ENCODE results near the gene FADS6. TPM values are rescaled to one million over a fixed set of nuclear protein-coding genes. Genes with fewer than 3 reads are reported as not detected.

FADS6 gene
- total and polyA plus RNA-seq, 2 donors (not counting 3 experiments of a cell fraction or from before 2014, with no cell fraction given): not detected

DNA sequence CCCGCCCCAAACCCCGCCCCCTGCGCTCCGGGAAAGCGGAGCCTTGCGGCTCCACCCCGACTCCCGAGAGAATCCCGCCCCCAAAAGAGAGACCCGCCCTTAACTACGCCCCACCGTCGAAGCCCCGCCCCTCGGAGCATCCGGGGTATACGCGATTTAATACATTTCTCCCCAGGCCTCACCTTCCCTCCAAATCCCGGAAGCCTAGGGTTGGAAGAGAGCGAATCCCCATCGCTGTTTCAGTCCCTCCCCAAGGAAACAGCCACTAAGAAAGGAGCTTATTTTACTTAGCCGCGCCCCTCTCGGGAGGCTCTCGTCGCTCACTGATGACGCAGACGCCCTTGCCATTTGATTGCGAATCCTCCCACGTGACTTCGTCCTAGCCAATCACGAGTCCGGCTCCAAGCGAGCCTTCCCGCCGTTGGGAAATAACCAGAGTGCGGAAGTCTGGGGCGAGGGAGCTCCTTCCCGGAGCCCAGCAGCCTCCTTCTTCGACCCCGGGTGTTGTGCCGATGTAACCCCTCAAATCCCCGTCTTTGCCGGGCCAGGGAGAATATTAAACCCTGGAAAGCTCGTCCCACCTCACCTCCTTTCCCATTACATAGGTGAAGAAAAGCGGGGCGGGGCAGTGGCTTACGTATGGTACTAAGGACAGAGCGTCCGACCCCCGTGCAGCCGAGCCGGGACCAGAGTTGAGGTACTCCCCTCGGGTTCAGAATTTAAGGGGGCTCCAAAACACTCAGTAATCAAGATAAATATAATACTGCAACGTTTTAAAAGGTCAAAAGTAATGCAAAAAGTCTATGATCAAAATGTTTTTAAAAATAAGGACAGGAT is 20.2 kb downstream of the FADS6 start:
- Histone ChIP-seq H3K4me3 (replicated peaks in 1 of 3; ENCODE audit: insufficient read depth in 1 of 3, low read depth in 1 of 3, low read length in 3 of 3) (peak overlapping the region; percentile 67 to 83 (median 70)), H3K36me3 (ENCODE audit: control insufficient read depth in 2 of 2, extremely low read depth in 1 of 2, insufficient read depth in 2 of 2, low read length in 2 of 2) (no peaks in the 10 kb centered on the region), H3K9me1 (replicated peaks; ENCODE audit: control insufficient read depth, extremely low read depth, insufficient read depth, low read length) (no peaks in the 10 kb centered on the region), H3K9me3 (replicated peaks; ENCODE audit: control insufficient read depth, insufficient read depth, low read length) (no peaks in the 10 kb centered on the region), H3K9ac (replicated peaks; ENCODE audit: extremely low read depth, insufficient read depth, low read length) (peak overlapping the region; percentile 91), H3K79me2 (ENCODE audit: control insufficient read depth, insufficient read depth, low read length) (no peaks in the 10 kb centered on the region), H3K27me3 (ENCODE audit: control insufficient read depth in 2 of 2, insufficient read depth in 2 of 2, low read length in 2 of 2) (no peaks in the 10 kb centered on the region), H2AFZ (ENCODE audit: low read depth, low read length) (peak overlapping the region; percentile 71), H3K4me1 (ENCODE audit: control insufficient read depth, extremely low read depth, insufficient read depth, low read length) (peaks cover 25% of the 10 kb centered on the region), H4K20me1 (replicated peaks; ENCODE audit: control insufficient read depth, extremely low read depth, insufficient read depth, low read length) (no peaks in the 10 kb centered on the region), H3K4me2 (ENCODE audit: insufficient read depth, low read length) (peak overlapping the region; percentile 81), H3K27ac (ENCODE audit: insufficient read depth, low read depth, low read length) (peak overlapping the region; percentile 75)
- ChIA-PET POLR2A (interaction anchor here (0.6 to 1.5 kb wide), 16 partner anchors 9 to 510 kb away, joined by 3 to 8 read pairs (median 4); partner anchors contain the start of genes HID1, MRPL58 and NAT9), CTCF (interaction anchor here (0.8 to 2.4 kb wide), 11 partner anchors 11 to 216 kb away, joined by 3 to 29 read pairs (median 6); partner anchors contain the start of gene FADS6)
- intact Hi-C loops (cut with micrococcal nuclease) (loop anchor here (1.0 to 5.0 kb wide), 2 partner anchors 96 to 125 kb away; partner anchors contain the start of genes NAT9 and NHERF1), dilution Hi-C loops (cut with MboI; ENCODE audit: extremely low pct_ligation_motif_present, low sequenced_read_pairs) (no loop called here)
- TSS peak; percentile 97 for BruUV-seq (replicated peaks)
- TF ChIP-seq POLR2A (IDR thresholded peaks at IDR 0.05; ENCODE audit: low read depth, low read length): peak; percentile 88
- no peak for TF ChIP-seq JUN (IDR thresholded peaks at IDR 0.05; ENCODE audit: borderline replicate concordance, insufficient read depth, insufficient read length, low read depth)
- TF ChIP-seq, protein P1, sequence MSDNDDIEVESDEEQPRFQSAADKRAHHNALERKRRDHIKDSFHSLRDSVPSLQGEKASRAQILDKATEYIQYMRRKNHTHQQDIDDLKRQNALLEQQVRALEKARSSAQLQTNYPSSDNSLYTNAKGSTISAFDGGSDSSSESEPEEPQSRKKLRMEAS (IDR thresholded peaks at IDR 0.05; ENCODE audit: insufficient read depth, insufficient read length): peak; percentile 99
- TF ChIP-seq POLR2AphosphoS5 (IDR thresholded peaks at IDR 0.05; ENCODE audit: insufficient read depth, low read depth, low read length): peak; percentile 91
- FAIRE-seq (peak; percentile 100), DNase-seq (ENCODE audit: low read depth, low spot score) (peak; percentile 100)

All from endothelial cell of umbilical vein (primary cell).